HG03558 (cell line): Measurements from ENCODE around the gene GJC2.
"Not testable (repeated sequence)": the region's sequence is repeated elsewhere in the genome, so short reads cannot be mapped to it uniquely, and the experiment has no call there.

Experiments used
- ATAC-seq: cut with Tn5 transposase; IDR thresholded peaks from one replicate; pipeline ENCODE4 v1.9.1; 2021; ENCODE audit warnings: moderate number of reproducible peaks; ENCODE audit not compliant: unreplicated experiment; ENCODE audit errors: extremely low read depth

Gene GJC2

DNA sequence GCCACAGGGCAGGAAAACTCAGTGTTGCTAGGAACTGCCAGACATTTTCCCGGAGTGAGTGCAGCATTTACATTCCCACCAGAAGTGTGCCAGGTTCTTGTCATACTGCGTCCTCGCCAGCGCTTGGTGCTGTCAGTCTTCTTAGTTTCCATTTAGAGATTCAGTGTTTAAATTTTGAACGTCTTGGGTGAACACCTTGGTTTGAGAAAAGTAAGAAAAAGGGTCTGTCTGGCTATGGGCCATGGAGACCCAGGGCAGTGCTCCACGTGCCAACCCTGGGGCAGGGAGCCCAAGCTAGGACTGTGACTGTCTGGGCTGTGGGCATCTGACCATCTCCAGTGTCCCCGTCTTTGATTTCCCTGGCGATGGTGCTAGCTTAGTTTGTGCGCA is 31.9 kb downstream of the GJC2 start:
- no peak for ATAC-seq

DNA sequence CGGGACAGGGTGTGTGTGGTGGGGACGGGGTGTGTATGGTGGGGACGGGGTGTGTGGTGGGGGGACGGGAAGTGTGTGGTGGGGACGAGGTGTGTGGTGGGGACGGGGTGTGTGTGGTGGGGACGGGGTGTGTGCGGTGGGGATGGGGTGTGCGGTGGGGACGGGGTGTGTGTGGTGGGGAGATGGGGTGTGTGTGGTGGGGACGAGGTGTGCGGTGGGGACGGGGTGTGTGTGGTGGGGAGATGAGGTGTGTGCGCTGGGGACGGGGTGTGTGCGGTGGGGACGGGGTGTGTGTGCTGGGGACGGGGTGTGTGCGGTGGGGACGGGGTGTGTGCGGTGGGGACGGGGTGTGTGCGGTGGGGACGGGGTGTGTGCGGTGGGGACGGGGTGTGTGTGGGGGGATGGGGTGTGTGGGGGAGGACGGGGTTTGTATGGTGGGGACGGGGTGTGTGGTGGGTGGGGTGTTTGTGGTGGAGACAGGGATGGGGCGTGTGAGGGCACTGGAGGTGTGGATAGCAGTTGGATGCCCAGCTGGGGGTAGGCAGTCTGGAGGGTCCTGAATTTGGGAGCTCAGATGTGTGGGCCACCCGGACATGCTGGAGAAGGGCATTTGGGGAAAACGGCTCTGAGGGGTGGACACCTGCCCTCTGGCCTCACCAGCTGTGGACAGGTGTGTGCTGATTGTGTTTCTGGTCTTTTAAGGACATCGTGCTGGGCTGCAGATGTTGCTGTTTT is 32.7 kb downstream of the GJC2 start:
- ATAC-seq: no peak

DNA sequence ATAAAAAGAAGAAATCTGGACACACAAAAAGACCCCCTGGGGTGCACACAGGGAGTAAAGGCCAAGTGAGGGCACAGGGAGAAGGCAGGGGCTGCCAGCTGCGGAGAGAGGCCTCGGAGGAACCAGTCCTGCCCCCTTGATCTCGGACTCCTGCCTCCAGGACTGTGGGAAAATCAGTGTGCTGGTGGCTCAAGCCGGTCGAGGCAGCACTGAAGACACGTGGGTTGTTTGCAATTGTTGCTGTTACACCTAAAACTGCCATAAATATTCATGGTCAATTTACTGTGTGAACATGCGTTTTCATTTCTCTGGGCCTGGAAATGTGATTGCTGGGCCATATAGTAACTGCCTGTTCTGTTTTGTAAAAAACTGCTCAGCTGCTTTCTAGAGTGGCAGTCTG is 34.4 kb downstream of the GJC2 start:
- no peak for ATAC-seq

DNA sequence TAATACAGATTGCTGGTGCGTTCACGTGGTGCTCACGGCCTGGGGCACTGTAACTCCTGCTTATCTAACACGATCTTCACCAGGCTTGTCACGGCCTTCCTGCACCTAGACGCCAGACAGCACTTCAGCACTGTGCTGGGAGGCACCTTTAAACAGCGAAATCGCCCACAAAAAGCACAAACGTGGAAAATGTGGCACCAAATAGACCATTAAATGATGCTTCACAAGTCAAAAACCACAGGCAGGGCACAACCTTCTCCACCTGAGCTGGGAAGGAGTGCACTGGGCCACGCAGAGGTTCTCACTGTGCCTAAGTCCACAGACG is 35.9 kb downstream of the GJC2 start:
- no peak for ATAC-seq

DNA sequence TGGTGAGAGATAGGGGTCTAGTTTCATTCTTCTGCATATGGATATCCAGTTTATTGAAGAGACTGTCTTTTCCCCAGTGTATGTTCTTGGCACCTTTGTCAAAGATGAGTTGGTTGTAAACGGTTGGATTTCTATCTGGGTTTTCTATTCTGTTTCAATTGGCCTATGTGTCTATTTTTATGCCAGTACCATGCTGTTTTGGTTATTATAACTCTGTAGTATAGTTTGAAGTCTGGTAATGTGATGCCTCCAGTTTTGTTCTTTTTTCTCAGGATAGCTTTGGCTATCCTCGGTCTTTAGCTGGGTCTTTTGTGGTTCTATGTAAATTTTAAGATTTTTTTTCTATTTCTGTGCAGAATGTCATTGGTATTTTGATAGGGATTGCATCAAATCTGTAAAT is 38.5 kb downstream of the GJC2 start:
- not testable (repeated sequence) for ATAC-seq

DNA sequence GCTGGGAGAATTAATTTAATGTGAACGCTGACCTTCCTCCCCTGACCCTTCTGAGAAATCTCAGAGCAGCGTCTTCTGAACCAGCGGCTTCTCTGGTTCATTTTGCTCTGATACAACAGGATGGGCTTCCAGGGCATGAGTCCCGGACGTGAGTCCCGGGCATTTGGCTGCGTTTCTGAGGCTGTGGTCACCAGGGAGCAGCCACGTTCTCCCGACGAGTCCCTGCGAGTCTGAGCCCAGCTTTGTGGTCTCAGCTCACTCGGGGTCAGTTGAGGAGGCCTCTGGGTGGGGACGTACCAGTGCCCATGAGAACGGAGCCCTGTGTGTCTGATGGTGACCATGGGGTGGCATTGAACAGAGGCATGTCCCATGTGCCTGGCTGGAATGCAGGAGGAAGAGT is 40.5 kb downstream of the GJC2 start:
- no peak for ATAC-seq

DNA sequence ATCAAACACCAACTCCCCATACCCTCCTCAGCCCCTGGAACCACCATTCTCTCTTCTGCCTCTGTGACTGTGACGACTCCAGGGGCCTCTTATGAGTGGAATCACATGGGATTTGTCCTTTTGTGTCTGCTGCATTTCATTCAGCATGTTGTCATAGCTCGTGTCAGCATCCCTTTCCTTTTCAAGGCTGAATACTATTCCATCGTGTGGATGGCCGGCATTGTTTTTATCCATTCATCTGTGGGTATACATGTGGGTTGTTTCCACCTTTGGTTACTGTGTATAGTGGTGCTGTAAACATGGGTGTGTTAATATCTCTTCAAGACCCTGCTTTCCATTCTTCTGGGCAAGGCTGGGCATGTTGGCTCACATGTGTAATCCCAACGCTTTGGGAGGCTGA is 41.0 kb downstream of the GJC2 start:
- no peak for ATAC-seq

DNA sequence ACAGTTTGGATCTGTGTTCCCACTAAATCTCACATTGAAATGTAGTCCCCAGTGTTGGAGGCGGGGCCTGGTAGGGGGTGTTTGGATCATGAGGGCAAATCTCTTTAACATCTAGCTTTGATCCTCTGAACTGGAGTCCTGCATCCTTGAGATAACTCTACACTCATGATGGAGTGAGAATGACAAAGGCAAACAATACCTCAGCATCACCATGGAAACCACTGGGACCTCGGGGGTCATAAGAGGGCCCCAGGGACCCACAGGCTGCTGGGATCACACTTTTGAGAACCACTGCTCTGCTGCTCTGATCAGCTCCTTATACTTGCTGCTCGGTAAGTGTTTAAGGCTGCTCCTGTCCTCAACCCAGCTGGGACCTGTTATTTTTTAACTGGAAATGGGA is 44.7 kb downstream of the GJC2 start:
- ATAC-seq: no peak

DNA sequence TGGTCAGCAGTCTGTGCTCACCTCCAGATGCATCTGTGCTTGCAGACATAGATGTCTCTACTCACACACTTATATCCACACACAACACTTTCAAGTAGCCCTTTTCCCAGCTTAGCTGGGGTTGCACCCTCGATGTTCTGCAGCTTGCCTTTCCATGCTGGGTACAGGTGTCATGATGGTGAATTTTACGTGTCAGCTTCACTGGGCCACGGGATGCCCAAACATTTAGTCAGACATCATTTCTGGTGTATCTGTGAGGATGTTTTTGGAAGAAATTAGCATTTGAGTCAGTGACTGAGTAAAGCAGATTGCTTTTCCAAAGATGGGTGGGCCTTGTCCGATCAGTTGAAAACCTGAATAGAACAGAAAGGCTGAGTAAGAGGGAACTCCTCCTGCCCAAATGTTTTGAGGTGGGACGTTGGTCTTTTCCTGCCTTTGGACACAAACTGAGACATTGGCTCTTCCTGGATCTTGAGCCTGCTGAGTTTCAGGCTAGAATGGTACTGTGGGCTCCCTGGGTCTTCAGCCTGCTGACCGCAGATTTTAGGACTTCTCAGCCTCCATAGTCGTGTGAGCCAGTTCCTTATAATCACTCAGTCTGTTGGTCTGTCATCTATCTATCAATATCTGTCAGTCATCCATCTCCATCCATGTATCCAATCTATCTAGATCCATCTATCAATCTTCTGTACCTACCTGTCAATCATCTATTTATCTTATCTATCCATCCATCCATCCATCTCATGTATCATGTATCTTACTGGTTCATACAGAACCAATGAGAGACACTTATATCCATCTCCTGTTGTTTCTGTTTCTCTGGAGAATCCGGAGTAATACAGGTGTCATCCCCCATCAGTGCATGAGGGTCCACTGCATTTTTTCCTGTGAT is 45.4 kb downstream of the GJC2 start:
- ATAC-seq: no peak

DNA sequence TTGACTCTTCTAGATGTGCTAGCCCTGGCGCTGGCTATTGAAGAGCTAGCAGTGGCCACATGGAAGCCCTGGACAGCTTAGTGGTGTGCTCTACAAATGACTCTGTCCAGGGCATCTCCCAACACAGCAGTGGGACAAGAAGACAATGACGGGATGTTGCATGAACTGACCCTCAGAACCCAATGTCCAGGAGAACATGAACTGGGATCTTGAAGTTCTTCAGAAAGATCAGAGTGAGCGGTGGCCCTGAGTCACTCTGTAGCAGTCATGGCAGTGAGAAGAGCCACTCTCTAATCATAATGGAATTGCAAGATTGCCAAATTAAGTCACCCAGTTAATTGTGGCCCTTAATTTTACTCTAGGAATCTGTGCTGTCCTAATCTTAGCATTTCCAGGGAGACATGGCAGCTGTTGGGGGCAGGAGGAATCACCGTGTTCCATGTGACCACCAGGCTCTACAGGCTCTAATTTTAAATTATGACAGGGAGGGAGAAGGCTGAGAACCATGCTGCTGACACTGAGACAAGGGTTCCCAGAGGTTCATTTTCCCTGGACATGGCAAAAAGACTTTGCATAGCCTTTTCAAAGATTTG is 47.9 kb downstream of the GJC2 start:
- ATAC-seq: no peak

DNA sequence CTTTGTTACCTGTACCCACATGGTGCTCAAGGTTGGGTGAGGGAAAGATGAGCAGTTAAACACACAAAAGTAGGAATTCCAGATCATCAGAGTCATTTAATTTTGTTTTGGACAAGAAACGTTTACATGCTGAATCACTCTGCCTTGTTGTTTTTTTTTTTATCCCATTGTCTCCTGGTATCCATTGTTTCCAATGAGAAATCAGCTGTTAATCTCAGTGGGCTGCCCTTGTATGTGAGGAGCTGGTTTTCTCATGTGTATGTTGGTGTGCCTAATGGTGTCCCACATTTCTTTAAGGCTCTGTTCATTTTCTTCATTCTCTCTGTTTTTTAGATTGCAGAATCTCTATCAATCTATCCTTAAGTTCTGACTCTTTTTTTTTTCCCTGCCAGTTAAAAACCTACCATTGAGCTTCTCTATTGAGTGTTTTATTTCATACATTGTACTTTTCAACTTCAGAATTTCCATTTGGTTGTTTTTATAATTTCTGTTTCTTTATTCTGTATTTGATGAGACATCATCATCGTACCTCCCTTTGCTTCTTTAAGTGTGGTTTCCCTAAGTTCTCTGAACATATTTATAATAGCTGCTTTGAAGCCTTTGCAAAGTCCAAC is 49.4 kb downstream of the GJC2 start:
- ATAC-seq: no peak

DNA sequence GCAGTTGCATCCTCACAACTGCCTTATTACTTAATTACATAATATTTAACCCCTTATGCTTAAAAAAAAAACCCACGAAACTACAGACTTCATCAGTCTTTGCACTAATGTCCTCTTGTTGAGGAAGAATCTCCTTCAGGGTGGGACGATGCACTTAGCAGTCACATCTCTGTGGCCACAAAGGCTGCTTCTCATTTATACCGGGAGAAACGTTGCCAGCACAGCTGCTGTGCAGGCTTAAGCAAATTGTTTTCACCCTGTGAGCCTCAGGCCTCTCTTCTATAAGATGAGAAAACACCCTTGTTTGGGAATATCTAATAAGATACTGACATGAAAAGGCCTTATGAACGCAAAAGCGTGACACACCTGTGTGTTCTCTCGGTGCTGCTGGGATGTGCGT is 55.2 kb downstream of the GJC2 start:
- ATAC-seq: no peak

DNA sequence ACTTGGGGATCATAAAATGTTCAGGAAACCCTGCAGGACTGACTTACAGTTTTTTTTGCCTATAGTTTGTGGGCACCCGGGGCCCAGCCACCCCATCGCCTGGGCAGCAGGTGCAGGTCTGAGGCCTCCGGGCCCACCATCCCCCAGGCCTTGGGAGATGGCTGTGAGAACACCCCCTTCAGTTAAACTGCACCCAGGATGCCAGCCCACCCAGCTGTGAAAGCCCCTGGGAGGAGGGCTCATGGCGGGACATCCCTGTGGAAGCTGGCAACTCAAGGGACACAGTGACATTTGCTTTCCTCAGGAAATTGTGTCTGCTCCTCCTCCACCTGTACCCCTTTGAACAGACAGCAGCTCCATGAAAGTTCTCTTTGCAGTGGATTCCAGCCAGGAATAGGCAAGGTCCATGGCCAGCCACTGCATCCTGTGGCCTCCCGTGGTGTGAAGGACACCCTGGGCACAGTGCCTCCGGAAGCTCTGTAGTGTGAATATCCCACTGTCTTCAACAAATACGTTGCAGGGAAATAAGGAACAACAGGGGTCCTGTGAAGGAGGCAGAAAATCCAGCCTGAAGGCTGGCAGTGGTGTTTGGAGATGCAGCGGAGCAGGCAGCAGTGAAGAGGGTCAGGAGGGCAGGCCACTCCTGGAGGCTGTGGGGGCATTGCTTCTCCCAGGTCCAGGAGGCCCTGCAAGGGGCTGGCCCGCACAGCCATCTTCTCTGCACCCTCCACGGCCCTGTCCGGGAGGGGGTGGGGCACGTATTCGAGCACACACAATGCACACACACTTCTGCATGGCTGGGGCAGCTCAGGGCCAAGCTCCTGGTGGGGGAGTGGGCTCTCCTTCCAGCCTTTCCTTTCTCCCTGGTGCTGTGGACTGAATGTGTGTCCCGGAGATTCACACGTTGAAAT is 56.1 kb downstream of the GJC2 start:
- ATAC-seq: no peak

DNA sequence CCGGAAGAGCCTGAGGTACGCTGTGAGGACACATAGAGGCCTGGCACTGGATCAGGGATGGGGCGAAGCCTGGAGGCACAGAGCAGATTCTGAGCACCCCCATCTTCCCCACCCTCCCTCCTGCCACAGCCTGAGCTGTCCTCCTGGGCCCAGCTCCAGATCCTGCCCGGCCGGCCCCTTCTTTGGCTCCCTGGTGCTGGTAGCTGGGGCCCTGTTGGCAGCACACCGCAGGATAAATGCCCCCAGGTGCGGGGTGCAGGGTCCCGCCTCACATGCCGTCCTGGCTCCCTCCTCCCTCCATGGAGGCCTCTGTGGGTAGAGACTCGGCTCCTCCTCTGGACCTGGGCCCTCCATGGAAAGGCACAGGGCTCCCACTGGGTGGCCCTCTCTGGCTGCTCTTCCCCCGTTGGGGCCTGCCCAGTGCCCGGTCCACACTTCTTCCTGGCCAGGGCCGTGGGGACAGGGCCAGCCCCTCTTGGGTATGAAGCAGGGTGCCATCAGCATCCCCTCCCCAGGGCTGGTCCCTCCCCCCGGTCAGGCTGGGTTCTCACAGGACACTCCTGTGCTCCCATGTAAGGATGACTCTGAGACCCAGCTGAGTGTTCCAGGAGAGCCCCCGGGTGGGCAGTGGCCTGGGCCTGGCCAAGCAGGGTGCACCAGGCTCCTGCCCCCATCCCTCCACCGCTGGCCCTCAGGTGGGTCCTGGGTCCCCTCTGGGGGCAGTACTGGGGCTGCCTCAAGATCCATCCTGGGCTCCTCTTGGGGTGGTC is 57.0 kb downstream of the GJC2 start:
- ATAC-seq: no peak

DNA sequence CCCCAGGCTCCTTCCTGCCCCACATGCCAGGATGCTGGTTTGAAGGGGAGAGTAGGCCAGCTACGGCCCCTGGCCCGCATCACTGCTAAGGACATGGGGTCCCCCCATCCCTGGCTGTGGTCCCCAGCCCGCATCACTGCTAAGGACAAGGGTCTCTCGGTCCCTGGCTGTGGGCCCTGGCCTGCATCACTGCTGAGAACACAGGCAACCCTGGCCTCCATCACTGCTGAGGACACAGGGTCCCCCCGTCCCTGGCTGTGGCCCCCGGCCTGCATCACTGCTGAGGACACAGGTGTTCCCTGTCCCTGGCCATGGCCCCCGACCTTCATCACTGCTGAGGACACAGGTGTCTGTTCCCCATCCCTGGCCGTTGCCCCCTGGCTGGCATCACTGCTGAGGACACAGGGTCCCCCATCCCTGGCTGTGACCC is 57.7 kb downstream of the GJC2 start:
- ATAC-seq: no peak

DNA sequence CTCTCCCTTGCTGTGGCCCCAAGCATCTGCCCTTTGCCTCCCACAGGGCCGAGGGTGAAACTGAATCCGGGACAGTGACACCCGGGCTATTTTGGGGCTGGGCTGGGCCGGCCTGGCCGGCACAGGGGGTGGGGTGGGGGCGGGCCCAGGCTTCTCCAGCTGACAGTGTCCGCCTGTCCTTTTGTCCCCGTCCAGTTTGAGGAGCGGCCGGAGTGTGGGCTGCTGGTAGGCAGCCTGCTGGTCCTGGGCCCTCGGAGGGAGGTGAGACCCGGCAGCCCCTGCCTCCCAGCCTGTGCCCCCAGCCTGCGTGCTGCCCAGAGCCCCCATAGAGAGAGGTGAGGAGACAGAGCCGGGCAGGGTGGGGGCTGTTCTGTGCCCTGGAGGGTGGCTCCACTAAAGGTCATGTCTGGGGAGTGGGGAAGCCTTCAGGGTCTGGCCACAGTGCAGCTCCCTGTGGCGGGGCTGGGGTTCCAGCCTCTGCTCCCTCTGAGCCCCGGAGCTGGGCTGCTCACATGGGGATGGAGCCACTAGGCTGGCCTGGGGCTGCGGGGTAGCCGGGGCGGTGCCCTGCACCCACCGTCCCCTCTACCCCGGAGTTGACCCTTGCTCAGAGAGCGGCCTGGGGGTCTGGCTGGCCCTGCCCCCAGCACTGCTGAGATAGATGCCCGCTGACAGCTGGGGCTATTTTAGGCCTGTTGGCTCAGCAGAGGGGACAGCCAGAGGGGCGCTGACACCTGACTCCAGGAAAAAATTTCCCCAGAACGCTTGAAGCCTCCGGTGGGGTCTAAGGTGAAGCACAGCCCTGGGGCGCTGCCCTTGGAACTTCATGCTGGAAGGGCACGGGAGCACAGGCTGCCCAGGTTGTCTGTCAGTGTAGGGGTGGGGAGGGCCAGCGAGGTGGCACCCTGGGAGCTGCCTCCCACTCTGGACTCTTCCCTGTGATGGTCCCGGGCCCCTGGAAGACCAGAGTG is 58.4 kb downstream of the GJC2 start, which contains the start of gene OBSCN:
Gene OBSCN (plus strand): TSS at position 194 of the 971 bp plus-strand sequence. CDS start 3,740 bp downstream, outside the sequence.
- no peak for ATAC-seq

DNA sequence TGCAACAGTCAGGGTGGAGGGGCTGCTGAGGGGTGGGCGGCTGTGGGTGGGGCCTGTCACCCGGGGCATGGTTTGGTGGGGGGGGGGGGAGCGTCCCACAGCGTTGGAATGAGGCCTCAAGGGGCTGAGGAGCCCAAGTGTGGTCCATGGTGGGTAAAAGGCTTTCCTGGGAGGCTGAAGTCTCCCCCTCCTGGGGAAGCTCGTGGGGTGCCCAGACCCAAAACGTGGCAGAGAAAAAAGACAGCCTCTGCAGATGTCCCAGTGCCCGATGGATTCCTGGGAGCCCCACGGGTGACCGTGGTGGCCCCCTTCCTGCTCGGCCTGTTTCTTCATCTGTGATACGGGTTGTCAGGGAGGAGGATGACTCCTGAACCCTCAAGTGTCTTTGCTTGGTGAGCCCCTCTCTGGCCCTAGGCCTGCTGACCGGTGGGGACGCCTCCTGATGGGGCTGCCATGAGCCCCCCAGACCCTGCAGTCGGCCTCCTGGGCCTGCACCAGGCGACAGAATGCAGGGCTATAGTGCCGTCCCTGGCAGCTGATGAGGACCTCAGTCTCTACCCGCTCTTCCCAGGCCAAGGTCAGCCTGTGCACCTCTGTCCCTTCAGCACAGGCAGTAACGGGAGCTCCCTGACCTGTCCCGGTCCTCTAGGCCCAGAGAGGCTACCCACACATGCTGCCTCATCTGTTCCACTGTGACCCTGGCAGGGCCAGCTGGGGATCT is 59.3 kb downstream of the GJC2 start:
- ATAC-seq: no peak
